NB4 (cell line): ENCODE data around the gene IQGAP2.

Experiments used
- DNase-seq: peaks from one replicate; pipeline ENCODE4 v3.0.0; 2010; ENCODE audit warnings: low read depth
- H3K4me3 ChIP-seq: one replicate; pipeline ENCODE4 v1.5.1; 2011; ENCODE audit warnings: mild to moderate bottlenecking, low read depth, low read length, moderate library complexity
- CTCF ChIP-seq: IDR thresholded peaks from one replicate; pipeline ENCODE4 v1.5.1; 2012; ENCODE audit warnings: low read depth, low read length
- MAX ChIP-seq: IDR thresholded peaks from 2 replicates; pipeline ENCODE4 v1.6.1; 2011; ENCODE audit warnings: low read depth, low read length
- MYC ChIP-seq: IDR thresholded peaks from 2 replicates; pipeline ENCODE4 v1.6.1; 2011; ENCODE audit warnings: low read depth, low read length
- POLR2A ChIP-seq: IDR thresholded peaks from 2 replicates; pipeline ENCODE4 v1.6.1; 2011; ENCODE audit warnings: mild to moderate bottlenecking; ENCODE audit not compliant: insufficient read length; ENCODE audit errors: extremely low read depth

The IQGAP2 gene

GRCh38 chr5:76718381-76718832 lies 315.3 kb downstream of the IQGAP2 start:
- no peak for TF ChIP-seq POLR2A
- no peak for TF ChIP-seq CTCF
- no peak for TF ChIP-seq MAX
- no peak for TF ChIP-seq MYC
- no peak overlapping the region for H3K4me3 ChIP-seq
- no peak for DNase-seq

- H3K4me3 ChIP-seq = no peak overlapping the region
- no peak for DNase-seq
- TF ChIP-seq MAX (no peak), POLR2A (no peak), MYC (no peak), CTCF (no peak)
Observed at GRCh38 chr5:76718880-76719279, 315.8 kb downstream of the IQGAP2 start.

GRCh38 chr5:76720988-76721569 lies 318.0 kb downstream of the IQGAP2 start:
- H3K4me3 ChIP-seq = no peak overlapping the region
- TF ChIP-seq POLR2A (no peak), CTCF (no peak), MYC (no peak), MAX (no peak)
- peak; percentile 33 for DNase-seq

- no peak overlapping the region for H3K4me3 ChIP-seq
- TF ChIP-seq MYC (no peak), POLR2A (no peak), MAX (no peak), CTCF (no peak)
- no peak for DNase-seq
Observed at GRCh38 chr5:76723266-76723665, 320.2 kb downstream of the IQGAP2 start.

- TF ChIP-seq CTCF = no peak
- no peak for TF ChIP-seq MYC
- TF ChIP-seq POLR2A = no peak
- TF ChIP-seq MAX = no peak
- H3K4me3 ChIP-seq = no peak overlapping the region
- DNase-seq = no peak
Observed at GRCh38 chr5:76723906-76724305, 320.8 kb downstream of the IQGAP2 start.
